SHP77 treated with DMSO at 0.1 percent for 48 hours (cell line): Measurements from ENCODE around the gene KAT6B.
"Not testable (repeated sequence)": the region's sequence is repeated elsewhere in the genome, so short reads cannot be mapped to it uniquely, and the experiment has no call there.

Experiments used
- DNase-seq: peaks from one replicate; lab custom pipeline; 2025; lab: John Stamatoyannopoulos, UW

KAT6B gene

GRCh38 chr10:75037171-75038153 is 211.1 kb downstream of the KAT6B start:
- no peak for DNase-seq

GRCh38 chr10:75038335-75038734 is 211.9 kb downstream of the KAT6B start:
- DNase-seq, result no peak

- DNase-seq, result no peak
Measured at GRCh38 chr10:75040576-75040975, 214.2 kb downstream of the KAT6B start.

GRCh38 chr10:75042292-75042974 is 216.0 kb downstream of the KAT6B start:
- no peak for DNase-seq

- no peak for DNase-seq
Measured at GRCh38 chr10:75043256-75044131, 217.1 kb downstream of the KAT6B start.

- DNase-seq, result no peak
Measured at GRCh38 chr10:75048669-75049098, 222.3 kb downstream of the KAT6B start.

- no peak for DNase-seq
Measured at GRCh38 chr10:75049316-75050148, 223.1 kb downstream of the KAT6B start.

- no peak for DNase-seq
Measured at GRCh38 chr10:75050149-75050919, 223.9 kb downstream of the KAT6B start.

GRCh38 chr10:75051308-75051707 is 224.9 kb downstream of the KAT6B start:
- no peak for DNase-seq

GRCh38 chr10:75055896-75056406 is 229.6 kb downstream of the KAT6B start:
- DNase-seq, result not testable (repeated sequence)

- no peak for DNase-seq
Measured at GRCh38 chr10:75057680-75058079, 231.3 kb downstream of the KAT6B start.

- DNase-seq, result no peak
Measured at GRCh38 chr10:75058161-75058560, 231.8 kb downstream of the KAT6B start.

GRCh38 chr10:75061709-75062505 is 235.5 kb downstream of the KAT6B start:
- no peak for DNase-seq

- no peak for DNase-seq
Measured at GRCh38 chr10:75062506-75063299, 236.3 kb downstream of the KAT6B start.

GRCh38 chr10:75063461-75064230 is 237.2 kb downstream of the KAT6B start:
- DNase-seq, result no peak

- DNase-seq, result no peak
Measured at GRCh38 chr10:75065076-75065475, 238.7 kb downstream of the KAT6B start.

- no peak for DNase-seq
Measured at GRCh38 chr10:75066271-75066670, 239.9 kb downstream of the KAT6B start.

- no peak for DNase-seq
Measured at GRCh38 chr10:75067272-75067671, 240.9 kb downstream of the KAT6B start.
